ENCODE data around the gene PRPH2. TPM values are rescaled to one million over a fixed set of nuclear protein-coding genes. Genes with fewer than 3 reads are reported as not detected.

The PRPH2 gene
- polyA plus RNA-seq, 3 donors = 0.05 TPM; not detected in 2

GRCh38 chr6:42652024-42652746 lies 70.2 kb downstream of the PRPH2 start:
- Histone ChIP-seq H3K27me3 (ENCODE audit: control insufficient read depth in 2 of 2, insufficient read depth in 2 of 2, low read length in 2 of 2) (no peaks in the 10 kb centered on the region), H3K9me3 (replicated peaks in 1 of 2; ENCODE audit: control insufficient read depth in 1 of 2, insufficient read depth in 1 of 2, low read length in 2 of 2) (no peaks in the 10 kb centered on the region), H2AFZ (ENCODE audit: insufficient read depth, low read depth, low read length, poor library complexity, severe bottlenecking) (no peak overlapping the region), H3K9ac (ENCODE audit: insufficient read depth, low read length, poor library complexity, severe bottlenecking) (no peak overlapping the region), H3K4me2 (replicated peaks; ENCODE audit: extremely low read depth, low read length, poor library complexity, severe bottlenecking) (no peak overlapping the region), H3K36me3 (replicated peaks in 1 of 2; ENCODE audit: control insufficient read depth in 1 of 2, insufficient read depth in 2 of 2, low read length in 2 of 2) (peaks cover 96 to 99% of the 10 kb centered on the region in 2 donors), H4K20me1 (ENCODE audit: insufficient read depth, low read length) (peaks cover 26% of the 10 kb centered on the region), H3K4me3 (replicated peaks in 1 of 3; ENCODE audit: low read depth in 2 of 3, low read length in 3 of 3) (no peak overlapping the region), H3K79me2 (ENCODE audit: insufficient read depth, low read length) (no peaks in the 10 kb centered on the region), H3K4me1 (ENCODE audit: control insufficient read depth in 1 of 2, insufficient read depth in 2 of 2, low read length in 2 of 2) (no peaks in the 10 kb centered on the region), H3K27ac (ENCODE audit: low read depth in 1 of 2, low read length in 2 of 2) (no peak overlapping the region)
- 100% methylated on average over 1 of the region's 5 CpGs for WGBS (ENCODE audit: insufficient coverage)
- Mint-ChIP-seq H3K27ac (no peak overlapping the region), H3K36me3 (peaks cover 72 to 90% of the 10 kb centered on the region in 2 donors), H3K9me3 (no peaks in the 10 kb centered on the region), H3K4me3 (no peak overlapping the region), H3K27me3 (ENCODE audit: low read depth in 3 of 3) (no peaks in the 10 kb centered on the region), H3K4me1 (no peaks in the 10 kb centered on the region)
- DNase-seq = no peak
- intact Hi-C loops (cut with micrococcal nuclease) = loop anchor here in 1 of 2 donors (5.0 kb wide), 1 partner anchor 40 kb away; no protein-coding TSS in a partner anchor
- TF ChIP-seq CTCF (IDR thresholded peaks at IDR 0.05) = no peak

Small RNA genes lying within 50 kb of the gene (small RNA-seq; reads per million reads assigned to genes)
- gene RNU6-890P (ENCODE audit: insufficient read length, low read depth) = not detected

Other genes with a start within 250 kb of the PRPH2 start
- gene UBR2, start 158.6 kb downstream of the PRPH2 start, polyA plus RNA-seq = 10 to 100 TPM in 2 of 3 donors, 1 to 10 TPM in 1; 9.0 to 17.8 (median 12.8) TPM
- 10 to 100 TPM; 19.3 to 31.3 (median 30.7) TPM for gene TBCC, start 23.5 kb upstream of the PRPH2 start, polyA plus RNA-seq
- gene BICRAL, start 59.5 kb upstream of the PRPH2 start, polyA plus RNA-seq = 10 to 100 TPM in 1 of 3 donors, 1 to 10 TPM in 2; 1.6 to 14.6 (median 2.2) TPM
- gene RPL7L1, start 157.0 kb upstream of the PRPH2 start, polyA plus RNA-seq = 10 to 100 TPM in 2 of 3 donors, 1 to 10 TPM in 1; 7.6 to 35.5 (median 29.7) TPM
- under 1 TPM; 0.27 to 0.83 (median 0.55) TPM for gene PTCRA, start 193.5 kb upstream of the PRPH2 start, polyA plus RNA-seq
- gene CNPY3, start 206.9 kb upstream of the PRPH2 start, polyA plus RNA-seq = 100 to 1,000 TPM; 237 to 295 (median 262) TPM
- gene GNMT, start 238.2 kb upstream of the PRPH2 start, polyA plus RNA-seq = 1 to 10 TPM in 1 of 3 donors, under 1 TPM in 2; 0.17 to 7.8 (median 0.31) TPM